GM19463 (cell line): Measurements from ENCODE around the gene INPP1.
"Not testable (repeated sequence)": the region's sequence is repeated elsewhere in the genome, so short reads cannot be mapped to it uniquely, and the experiment has no call there.

Experiments used
- ATAC-seq: cut with Tn5 transposase; IDR thresholded peaks from one replicate; pipeline ENCODE4 v1.9.1; 2021; ENCODE audit warnings: mild to moderate bottlenecking, moderate library complexity; ENCODE audit not compliant: unreplicated experiment

INPP1 gene, protein sequence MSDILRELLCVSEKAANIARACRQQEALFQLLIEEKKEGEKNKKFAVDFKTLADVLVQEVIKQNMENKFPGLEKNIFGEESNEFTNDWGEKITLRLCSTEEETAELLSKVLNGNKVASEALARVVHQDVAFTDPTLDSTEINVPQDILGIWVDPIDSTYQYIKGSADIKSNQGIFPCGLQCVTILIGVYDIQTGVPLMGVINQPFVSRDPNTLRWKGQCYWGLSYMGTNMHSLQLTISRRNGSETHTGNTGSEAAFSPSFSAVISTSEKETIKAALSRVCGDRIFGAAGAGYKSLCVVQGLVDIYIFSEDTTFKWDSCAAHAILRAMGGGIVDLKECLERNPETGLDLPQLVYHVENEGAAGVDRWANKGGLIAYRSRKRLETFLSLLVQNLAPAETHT

GRCh38 chr2:190343536-190344275 is at the start of gene INPP1:
TSS of gene INPP1 (plus strand) at chr2:190343589. CDS start at chr2:190360103, 16,514 bp downstream.
- peak; percentile 58 for ATAC-seq

GRCh38 chr2:190297880-190298279 is 45.5 kb upstream of the INPP1 start:
- not testable (repeated sequence) for ATAC-seq

GRCh38 chr2:190301032-190301431 is 42.4 kb upstream of the INPP1 start:
- ATAC-seq: no peak

DNA sequence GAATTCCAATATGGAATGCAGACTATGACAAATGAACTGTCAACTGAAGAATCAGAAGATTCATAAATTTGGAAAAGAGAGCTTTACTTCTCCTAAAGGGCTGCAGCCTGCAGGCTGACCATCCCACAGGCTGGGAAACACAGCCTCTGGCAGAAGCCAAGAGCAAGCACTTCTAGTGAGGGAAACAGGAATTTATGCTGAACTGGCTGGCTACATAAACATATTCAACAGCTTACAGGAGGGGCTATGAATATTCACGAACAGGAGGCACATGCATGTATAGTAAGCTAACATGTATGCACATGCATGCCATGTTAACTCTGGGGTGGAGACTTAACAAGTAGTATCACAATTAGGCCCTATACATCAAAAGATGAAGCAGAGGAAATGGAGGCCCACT is 41.3 kb upstream of the INPP1 start:
- ATAC-seq: no peak

DNA sequence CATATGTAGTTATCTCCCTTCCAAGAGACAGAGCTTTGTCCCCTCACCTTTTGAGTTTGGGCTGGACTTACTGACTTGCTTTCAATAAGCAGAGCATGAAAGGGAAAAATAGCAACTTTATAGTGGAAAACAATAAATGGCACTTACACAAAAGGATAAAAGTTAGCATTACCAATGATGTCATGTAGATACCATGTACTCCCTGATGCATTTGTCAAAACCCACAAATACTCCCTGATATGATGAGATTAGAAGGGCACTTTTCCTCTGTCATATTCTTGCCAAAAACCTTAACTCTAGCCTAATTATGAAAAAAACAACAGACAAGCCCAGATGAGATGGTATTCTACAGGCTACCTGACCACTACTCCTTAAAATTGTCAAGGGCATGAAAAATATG is 39.7 kb upstream of the INPP1 start:
- ATAC-seq: no peak

DNA sequence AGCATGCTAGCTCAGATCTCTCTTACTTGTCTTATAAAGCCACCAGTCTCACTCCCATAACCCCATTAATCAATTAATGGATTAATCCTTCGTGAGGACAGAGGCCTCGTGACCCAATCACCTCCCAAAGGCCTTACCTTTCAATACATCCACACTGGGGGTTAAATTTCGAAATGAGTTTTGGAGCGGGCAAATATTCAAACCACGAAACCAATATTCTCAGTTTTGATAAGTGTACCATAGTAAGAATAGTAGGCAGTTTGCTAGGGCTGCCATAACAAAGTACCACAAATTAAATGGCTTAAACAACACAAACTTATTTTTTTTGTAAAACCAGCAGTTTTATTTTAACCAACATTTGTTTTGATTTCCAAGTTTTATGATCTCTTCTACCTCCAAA is 39.0 kb upstream of the INPP1 start:
- no peak for ATAC-seq

DNA sequence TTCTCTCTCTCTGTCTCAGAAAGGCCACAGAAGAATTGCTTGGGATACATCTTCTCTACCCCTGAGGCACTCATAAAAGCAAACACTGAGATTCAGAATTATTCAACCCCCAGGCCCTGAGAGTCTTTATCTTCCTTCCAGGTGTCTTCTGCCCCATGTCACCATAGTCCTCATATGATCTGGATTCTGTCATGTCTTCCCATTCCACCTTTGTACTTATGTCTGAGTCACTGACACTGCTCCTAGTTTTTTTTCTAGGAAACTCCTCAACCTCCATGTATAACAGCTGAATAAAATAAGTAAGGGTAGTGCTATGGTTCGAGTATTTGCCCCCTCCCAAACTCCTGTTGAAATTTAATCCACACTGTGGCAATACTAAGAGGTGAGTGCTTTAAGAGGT is 35.4 kb upstream of the INPP1 start:
- no peak for ATAC-seq

DNA sequence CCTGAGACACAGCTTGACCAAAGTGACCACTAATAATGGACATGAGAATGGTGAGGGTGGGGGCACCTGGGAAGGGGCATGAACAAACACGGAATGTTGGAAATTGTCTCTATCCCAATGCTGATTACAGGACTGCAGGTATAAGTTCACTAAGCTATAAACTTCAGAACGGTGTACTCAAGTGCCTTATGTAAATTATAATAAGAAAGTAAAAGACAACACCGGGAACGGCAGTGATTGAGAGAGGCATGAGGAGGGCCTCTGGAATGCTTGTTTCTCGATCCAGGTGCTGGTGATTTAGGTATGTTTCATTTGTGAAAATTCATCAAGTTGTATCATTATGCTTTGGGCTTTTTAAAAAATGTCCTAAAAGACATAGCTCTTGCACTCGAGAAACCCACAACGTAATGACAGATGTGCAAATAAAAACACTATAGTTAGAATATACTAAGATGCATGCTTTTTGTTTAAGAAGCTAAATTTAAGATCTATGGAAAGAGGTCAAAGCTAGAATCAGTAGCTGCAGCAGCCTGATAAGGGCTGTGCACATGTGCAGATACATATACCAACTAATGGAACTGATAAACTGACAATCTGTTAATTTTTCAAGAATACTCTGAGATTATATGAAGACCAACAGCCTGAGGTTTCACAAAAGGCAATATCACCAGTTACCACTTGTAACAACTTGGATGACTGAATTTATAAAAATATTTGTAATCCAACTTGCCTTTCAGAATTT is 31.3 kb upstream of the INPP1 start:
- ATAC-seq: no peak

DNA sequence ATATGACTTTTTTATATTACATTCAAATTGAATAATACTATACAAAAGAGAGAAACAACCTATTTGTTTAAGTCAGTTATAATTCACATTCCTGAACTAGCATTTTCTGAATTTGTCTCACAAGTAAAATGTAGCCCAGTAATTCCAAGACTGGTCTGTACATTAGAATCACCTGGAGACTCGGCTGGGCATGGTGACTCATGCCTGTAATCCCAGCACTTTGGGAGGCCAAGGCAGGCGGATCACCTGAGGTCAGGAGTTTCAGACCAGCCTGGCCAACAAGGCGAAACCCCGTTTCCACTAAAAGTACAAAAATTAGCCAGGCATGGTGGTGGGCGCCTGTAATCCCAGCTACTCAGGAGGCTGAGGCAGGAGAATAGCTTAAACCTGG is 30.8 kb upstream of the INPP1 start:
- ATAC-seq: not testable (repeated sequence)

- ATAC-seq: no peak
These were observed 29.5 kb upstream of the INPP1 start for GRCh38 chr2:190313880-190314279.

DNA sequence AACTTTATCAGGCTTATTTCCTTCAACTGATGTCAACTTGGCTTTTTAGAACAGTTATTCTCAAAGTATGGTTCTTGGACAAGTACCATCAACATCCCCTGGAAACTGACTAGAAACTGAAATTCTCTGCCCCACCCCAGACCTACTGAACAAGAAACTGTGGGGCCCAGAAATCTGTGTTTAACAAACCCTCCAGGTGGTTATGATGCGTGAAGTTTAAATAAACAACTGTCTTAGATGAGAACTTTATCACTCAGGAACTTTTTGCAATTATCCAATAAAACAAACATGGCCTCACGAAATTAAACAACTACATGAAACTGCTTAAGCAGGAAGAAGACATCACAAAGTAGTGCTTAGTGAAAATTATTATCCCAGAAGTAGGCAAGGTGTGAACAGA is 28.1 kb upstream of the INPP1 start:
- ATAC-seq: no peak

DNA sequence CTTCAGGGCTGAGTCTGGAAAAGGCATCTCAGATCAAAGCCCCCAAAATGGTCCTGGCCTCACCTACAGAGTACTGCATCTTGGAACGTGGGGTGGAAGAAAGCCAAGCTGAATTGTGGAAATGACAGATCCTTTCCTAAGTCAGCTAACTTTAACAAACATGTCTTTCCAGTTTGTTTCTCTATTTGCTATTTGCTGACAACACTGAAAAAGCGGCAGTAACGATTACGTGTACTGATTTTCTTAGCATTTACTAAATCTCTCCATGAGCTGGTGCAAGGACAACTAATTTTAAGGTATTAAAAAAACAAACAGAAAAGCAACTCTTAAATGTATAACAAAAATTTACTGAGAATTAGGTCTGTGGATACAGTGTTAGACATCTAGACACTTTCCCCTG is 24.9 kb upstream of the INPP1 start:
- ATAC-seq: no peak

GRCh38 chr2:190318931-190319554 is 24.3 kb upstream of the INPP1 start:
- peak; percentile 16 for ATAC-seq

DNA sequence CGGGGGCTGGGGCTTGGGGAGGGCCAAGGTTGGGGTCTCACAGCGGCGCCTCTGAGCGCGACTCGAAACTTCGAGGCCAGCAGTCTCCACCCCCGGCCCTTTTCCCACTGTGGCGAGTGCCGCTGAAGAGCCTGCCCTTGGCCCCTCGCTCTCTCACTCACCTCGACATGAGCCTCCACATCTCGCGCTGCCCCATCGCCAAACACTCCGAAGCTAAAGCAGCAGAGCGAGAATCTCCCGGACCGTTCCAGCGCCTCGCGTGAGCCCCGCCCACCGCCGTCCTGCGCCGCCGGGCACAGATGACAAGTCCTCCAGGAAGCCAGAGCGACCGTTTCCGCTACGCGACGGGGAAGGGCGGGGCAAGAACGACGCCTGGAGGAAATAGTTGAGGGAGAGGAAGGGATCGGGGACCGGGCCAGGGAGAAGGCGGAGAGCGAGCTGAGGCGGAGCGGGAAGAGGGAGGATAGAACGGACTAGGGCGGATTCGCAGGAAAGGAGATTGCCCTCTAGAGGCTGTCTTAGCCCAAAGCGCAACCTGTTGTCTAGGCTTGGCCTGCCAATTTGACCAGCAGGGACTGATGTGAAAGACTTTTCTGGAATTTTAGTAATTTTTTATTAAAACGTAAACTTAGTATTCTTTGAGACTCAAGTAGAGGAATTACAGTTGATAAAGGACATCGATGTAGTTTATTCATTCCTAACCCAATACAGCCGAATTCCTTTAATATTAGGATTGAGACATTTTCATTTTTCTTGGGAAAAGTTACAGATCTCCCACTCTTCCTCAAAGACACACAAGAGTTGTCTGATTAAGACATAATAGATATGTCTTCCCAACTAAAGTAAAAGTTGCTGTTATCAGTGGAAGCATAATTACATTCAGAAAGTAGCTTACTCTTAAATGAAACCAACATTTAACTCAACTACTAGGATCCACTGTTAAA is 23.6 kb upstream of the INPP1 start, which contains the start of gene HIBCH:
Gene HIBCH, minus strand, starts transcription at position 272 of the 944 bp plus-strand sequence. Its CDS starts 76 bp downstream, at position 196.
- ATAC-seq: peak; percentile 96

DNA sequence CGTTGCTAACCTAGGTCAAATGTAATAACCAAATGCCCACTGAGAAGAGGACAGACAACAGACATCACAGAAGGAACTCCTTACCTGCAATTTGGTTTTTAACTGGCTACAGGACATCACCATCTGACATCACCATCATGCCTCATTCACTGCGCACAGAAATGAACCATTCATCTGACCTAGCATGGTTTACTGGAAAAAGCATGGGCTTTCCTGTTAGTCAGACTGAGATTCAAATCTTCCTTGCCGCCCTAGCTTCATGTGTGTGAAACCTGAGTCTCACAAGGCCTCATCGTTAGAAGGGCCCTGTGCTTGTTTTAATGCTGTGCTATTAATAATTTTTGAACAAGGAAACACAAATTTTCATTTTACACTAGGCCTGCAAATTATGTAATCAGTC is 22.7 kb upstream of the INPP1 start:
- ATAC-seq: no peak

DNA sequence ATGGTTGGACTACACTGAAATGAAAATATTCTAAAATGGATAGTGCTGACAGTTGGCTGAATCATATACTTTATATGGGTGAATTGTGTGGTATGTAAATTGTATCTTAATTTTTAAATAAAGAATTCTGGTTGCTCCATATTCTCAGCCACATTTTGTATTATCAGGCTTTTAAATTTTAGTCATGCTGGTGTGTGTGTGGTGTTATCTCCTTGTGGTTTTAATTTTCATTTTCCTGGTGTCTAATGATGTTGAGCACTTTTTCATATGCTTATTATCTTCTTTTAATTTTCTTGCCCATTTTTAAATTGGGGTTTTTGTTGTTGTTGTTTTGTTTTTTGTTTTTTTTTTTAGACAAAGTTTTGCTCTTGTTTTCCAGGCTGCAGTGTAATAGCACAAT is 20.0 kb upstream of the INPP1 start:
- no peak for ATAC-seq

DNA sequence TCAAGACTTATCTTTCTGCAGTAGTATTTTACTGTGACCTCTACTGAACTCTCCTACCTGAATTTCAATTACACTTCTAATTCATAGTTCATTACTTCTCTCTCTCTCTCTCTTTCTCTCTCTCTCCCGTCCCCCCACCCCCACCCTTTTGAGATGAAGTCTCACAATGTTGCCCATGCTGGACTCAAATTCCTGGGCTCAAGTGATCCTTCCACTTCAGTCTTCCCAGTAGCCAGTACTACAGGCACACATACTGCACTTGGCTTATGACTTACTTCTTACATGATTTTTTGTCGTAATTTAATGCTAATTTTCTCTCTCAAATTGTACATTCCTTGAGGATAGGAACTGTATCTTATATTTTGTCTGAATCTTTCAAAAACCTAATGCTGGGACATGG is 17.8 kb upstream of the INPP1 start:
- ATAC-seq: no peak

DNA sequence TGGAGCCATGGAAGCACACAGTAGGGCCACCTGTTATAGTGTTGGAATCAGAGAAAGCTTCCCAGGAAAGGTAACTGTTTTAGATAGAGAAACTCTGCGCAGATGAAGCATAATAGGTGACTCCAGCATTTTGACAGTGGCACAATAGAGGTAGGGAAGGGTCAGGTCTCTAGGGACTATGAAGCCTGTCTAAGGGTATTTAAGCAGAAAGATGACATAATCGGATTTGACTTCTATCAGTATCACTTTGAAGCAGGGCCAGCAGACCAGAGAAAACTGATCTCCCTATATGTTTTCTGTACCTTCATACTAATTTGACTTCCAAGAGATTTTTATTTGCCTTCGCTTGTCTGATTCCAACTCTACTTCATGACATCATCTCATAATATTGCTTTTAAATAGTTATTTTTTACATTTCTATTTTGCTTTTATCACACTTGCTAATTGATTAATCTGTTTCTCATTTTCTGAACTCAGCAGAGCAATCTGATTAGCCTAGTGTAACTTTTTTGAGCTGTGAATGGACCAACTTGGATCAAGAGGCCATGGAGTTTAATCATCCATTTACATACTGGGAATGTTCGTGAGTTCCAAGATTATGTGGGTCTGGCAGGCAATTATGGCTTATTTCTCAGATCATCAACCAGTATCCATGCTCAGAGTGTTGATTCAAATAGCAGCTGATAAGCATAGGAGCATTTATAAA is 15.4 kb upstream of the INPP1 start:
- no peak for ATAC-seq

DNA sequence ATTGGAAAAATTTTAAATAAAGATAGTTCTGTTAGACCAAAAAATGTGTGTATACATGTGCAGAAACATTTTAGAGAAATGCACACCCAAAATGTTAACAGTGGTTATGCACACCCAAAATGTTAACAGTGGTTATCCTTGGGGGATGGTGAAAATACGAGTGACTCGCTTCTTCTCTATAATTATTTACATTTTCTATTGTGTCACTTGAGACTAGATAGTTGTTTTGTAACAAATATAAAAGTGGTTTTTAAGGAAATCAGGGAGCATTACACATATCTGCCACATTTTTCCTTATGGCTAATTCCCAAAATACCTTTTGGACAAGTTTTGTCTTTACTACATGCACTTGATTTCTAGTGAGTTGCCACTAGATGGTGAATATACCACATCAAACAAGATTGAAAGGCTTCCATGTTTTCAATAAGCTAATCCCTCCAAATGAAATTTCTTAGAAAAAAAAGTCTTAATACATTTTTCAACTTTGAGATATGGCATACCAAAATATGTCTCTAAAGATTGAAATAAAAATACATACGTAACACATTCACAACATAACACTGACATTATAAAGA is 14.7 kb upstream of the INPP1 start:
- ATAC-seq: no peak
